A673 (cell line): ENCODE measurements around the gene FNBP1L.

Experiments used
- CTCF ChIP-seq: fragments of 300-800, 200-600 bp; sonication (generic); conservative IDR thresholded peaks from 2 replicates; pipeline ENCODE4 v1.5.1; 2017; ENCODE audit warnings: low read depth, mild to moderate bottlenecking, antibody characterized with exemption, low read length, moderate library complexity, mixed read lengths
- EZH2 ChIP-seq: fragments of 200-600 bp; sonication (generic); IDR thresholded peaks from 2 replicates; pipeline ENCODE4 v1.6.1; 2017; ENCODE audit warnings: borderline replicate concordance, low read depth, mild to moderate bottlenecking, mixed read lengths, antibody characterized with exemption, low read length; ENCODE audit not compliant: poor library complexity, severe bottlenecking

- TF ChIP-seq CTCF = no peak
- TF ChIP-seq EZH2 = no peak
These were observed 150.5 kb downstream of the FNBP1L start for GRCh38 chr1:93598396-93598795.
